Upper lobe of right lung (tissue), 1 donor: ENCODE data around the gene RIN3. TPM values are rescaled to one million over a fixed set of nuclear protein-coding genes. Genes with fewer than 3 reads are reported as not detected.

Source experiments
- ATAC-seq: fragments of 200-7000 bp; cut with Tn5 transposase; one replicate; pipeline ENCODE4 v1.9.1; 2020; ENCODE audit warnings: mild to moderate bottlenecking, moderate library complexity
- DNase-seq: peaks from one replicate; pipeline ENCODE4 v3.0.0-alpha.2; 2020
- H3K27ac ChIP-seq: fragments of 200-600 bp; one replicate; pipeline ENCODE4 v1.8.0; 2022
- H3K27me3 ChIP-seq: fragments of 200-600 bp; one replicate; pipeline ENCODE4 v1.8.0; 2022; ENCODE audit warnings: mild to moderate bottlenecking
- H3K36me3 ChIP-seq: fragments of 200-600 bp; one replicate; pipeline ENCODE4 v1.8.0; 2022
- H3K4me1 ChIP-seq: fragments of 200-600 bp; one replicate; pipeline ENCODE4 v1.8.0; 2022
- H3K4me3 ChIP-seq: fragments of 200-600 bp; one replicate; pipeline ENCODE4 v1.8.0; 2022; ENCODE audit warnings: mild to moderate bottlenecking
- H3K9me3 ChIP-seq: fragments of 200-600 bp; one replicate; pipeline ENCODE4 v1.8.0; 2022
- intact Hi-C: fragments of 100-400 bp; cut with DNase I; formaldehyde crosslinking; loops from one replicate; pipeline ENCODE4 v1.11.0; 2022
- total RNA-seq: library from RNA; stranded (reverse); fragmentation: NEBNext Ultra II Directional; extraction: Animal tissue kit (Norgen Biotek cat#: 25700); gene quantifications from one replicate; pipeline ENCODE4 v1.2.1, GENCODE V29; 2021
- TF ChIP-seq, protein P1 (sequence below): fragments of 200-600 bp; IDR thresholded peaks from one replicate; pipeline ENCODE4 v1.8.0; 2022; ENCODE audit warnings: antibody characterized with exemption
- donor health status: DM: no; HTN: yes; CAD: no; lungs with severe emphysema.

RIN3 gene
- total RNA-seq, 1 donor from 2014 or later: 56.0 TPM

DNA sequence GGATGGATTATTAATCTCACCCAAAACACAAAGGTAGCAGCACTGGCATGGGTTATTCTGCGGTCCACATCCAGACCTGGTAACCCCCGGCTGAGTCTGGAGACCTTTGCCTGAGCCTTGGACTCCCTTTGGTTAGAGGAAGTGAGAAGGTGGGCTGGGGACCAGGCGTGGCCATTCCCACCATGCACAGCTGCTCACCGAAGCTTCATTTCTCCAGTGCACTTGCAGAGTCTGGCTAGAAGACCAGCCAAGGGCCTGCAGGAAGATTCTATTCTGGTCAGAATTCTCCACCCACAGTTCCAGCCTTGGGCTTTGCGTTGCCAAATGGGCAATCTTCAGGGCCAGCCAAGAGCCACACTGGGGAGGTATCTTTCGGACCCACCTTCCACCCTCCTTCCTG is 161.8 kb downstream of the RIN3 start:
- H3K4me1 ChIP-seq: peaks cover 8% of the 10 kb centered on the region
- no peak for ATAC-seq
- no peaks in the 10 kb centered on the region for H3K9me3 ChIP-seq
- no peaks in the 10 kb centered on the region for H3K27me3 ChIP-seq
- intact Hi-C loops: no loop called here
- H3K36me3 ChIP-seq: peaks cover 33% of the 10 kb centered on the region
- H3K27ac ChIP-seq: no peak overlapping the region
- H3K4me3 ChIP-seq: no peak overlapping the region
- DNase-seq: peak; percentile 17
- TF ChIP-seq, protein P1, sequence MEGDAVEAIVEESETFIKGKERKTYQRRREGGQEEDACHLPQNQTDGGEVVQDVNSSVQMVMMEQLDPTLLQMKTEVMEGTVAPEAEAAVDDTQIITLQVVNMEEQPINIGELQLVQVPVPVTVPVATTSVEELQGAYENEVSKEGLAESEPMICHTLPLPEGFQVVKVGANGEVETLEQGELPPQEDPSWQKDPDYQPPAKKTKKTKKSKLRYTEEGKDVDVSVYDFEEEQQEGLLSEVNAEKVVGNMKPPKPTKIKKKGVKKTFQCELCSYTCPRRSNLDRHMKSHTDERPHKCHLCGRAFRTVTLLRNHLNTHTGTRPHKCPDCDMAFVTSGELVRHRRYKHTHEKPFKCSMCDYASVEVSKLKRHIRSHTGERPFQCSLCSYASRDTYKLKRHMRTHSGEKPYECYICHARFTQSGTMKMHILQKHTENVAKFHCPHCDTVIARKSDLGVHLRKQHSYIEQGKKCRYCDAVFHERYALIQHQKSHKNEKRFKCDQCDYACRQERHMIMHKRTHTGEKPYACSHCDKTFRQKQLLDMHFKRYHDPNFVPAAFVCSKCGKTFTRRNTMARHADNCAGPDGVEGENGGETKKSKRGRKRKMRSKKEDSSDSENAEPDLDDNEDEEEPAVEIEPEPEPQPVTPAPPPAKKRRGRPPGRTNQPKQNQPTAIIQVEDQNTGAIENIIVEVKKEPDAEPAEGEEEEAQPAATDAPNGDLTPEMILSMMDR: no peak

DNA sequence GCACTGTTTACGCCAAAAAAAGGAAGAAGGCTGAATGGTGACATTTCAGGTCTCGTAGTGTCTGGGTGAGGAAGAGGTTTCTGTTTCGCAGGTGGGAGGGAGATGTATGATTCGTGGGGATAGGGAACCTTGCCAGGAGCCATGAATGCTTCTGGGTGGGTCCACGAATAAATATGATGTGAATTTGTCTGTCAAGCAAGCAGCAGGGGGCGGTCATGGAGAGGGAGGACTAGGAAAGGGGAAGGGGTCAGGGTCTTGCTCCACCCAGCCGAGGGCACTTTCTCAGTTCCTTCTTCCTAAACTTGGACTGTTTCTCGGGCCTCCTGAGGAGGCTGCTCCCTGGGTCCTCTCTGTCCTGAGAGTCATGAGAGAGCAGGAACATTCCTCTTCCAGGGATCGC is 162.4 kb downstream of the RIN3 start:
- TF ChIP-seq, protein P1: no peak
- no peak overlapping the region for H3K4me3 ChIP-seq
- no peaks in the 10 kb centered on the region for H3K27me3 ChIP-seq
- intact Hi-C loops: no loop called here
- H3K9me3 ChIP-seq: no peaks in the 10 kb centered on the region
- peaks cover 7% of the 10 kb centered on the region for H3K4me1 ChIP-seq
- peak; percentile 54 for ATAC-seq
- peak; percentile 67 for DNase-seq
- H3K27ac ChIP-seq: no peak overlapping the region
- peaks cover 33% of the 10 kb centered on the region for H3K36me3 ChIP-seq

DNA sequence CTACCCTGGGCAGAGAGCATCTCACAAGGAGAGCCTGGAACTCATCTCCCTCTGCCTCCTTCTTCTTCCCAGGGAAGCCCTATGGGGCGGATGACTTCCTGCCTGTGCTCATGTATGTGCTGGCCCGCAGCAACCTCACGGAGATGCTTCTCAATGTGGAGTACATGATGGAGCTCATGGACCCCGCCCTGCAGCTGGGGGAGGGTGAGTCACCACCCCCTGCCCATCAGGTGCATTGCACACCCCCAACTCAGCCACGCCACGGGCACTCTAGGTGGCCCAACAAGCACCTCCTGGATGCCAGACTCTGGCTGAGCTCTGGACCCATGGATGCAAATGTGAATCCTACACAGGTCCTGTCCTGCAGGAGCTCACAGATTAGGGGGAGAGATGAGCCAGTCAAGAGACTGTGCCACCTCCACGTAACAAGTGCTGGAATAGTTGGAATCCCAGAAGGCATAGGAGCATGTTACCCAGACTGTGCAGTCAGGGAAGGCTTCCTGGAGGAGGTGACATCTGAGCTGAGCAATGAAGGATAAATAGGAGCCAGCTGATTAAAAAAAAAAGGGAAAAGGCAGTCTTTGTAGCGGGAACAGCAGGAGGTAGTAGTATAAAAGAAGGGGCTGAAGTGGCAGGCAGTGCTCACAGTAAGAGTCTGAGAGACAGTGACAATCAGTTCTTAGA is 163.0 kb downstream of the RIN3 start:
- Histone ChIP-seq H3K27ac (no peak overlapping the region), H3K36me3 (peaks cover 33% of the 10 kb centered on the region), H3K4me3 (no peak overlapping the region), H3K9me3 (no peaks in the 10 kb centered on the region), H3K27me3 (no peaks in the 10 kb centered on the region), H3K4me1 (peaks cover 12% of the 10 kb centered on the region)
- intact Hi-C loops: no loop called here
- TF ChIP-seq, protein P1: no peak
- ATAC-seq (no peak), DNase-seq (peak; percentile 52)

DNA sequence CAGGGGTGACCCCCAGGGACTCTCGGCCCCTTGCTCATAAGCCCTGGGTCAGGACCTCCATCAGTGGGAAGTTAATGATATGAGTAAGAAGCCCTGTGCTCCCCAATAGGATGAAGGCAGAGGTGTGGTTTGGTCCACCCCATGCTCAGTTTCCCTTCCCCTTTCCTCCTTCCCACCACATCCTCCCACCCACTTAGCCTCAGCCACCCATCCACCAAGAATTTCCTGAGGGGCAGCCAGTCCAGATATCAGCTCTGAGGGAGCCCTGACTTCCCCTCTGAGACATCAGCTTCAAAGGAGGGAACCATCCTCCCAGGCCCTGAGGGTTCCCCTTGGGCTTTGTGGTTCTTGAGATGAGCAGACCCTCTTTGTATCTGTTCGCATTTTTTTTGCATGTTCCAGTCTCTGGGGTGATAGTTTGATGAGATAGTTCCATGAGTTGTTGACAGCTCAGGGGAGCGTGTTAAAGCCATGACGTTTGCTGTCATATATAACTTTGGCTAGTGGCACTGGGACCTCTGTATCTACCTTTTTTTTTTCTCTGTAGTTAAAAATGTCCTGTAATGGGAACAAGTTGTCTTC is 163.6 kb downstream of the RIN3 start:
- DNase-seq (peak; percentile 60), ATAC-seq (peak; percentile 83)
- peaks cover 33% of the 10 kb centered on the region for H3K36me3 ChIP-seq

DNA sequence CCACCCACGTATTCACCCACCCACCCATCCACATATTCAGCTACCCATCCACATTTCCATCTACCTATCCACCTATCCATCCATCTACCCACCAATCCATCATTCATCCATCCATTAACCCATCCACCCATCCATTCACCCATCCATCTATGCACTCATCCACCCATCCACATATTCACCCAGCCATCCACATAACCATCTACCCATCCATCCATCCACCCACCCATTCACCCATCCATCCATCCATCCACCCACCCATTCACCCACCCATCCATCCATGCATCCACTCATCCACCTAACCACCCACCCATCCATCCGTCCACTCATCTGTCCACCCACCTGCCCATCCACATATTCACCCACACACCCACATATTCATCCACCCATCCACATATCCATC is 164.4 kb downstream of the RIN3 start:
- Histone ChIP-seq H3K9me3 (no peaks in the 10 kb centered on the region), H3K27ac (no peak overlapping the region), H3K4me3 (no peak overlapping the region), H3K4me1 (peaks cover 12% of the 10 kb centered on the region), H3K36me3 (peaks cover 33% of the 10 kb centered on the region), H3K27me3 (no peaks in the 10 kb centered on the region)
- ATAC-seq: no peak
- peak; percentile 15 for DNase-seq
- TF ChIP-seq, protein P1: no peak
- intact Hi-C loops: no loop called here

More for the DNA sequence above, 163.6 kb downstream of the RIN3 start:
- Histone ChIP-seq H3K27me3 (no peaks in the 10 kb centered on the region), H3K27ac (no peak overlapping the region), H3K4me1 (peaks cover 12% of the 10 kb centered on the region), H3K9me3 (no peaks in the 10 kb centered on the region), H3K4me3 (no peak overlapping the region)
- TF ChIP-seq, protein P1: no peak
- intact Hi-C loops: no loop called here
